ENCODE results near the gene SKOR1.

- TF ChIP-seq CTCF (IDR thresholded peaks at IDR 0.05; ENCODE audit: poor library complexity) (no peak), EZH2 (IDR thresholded peaks at IDR 0.05; ENCODE audit: borderline replicate concordance) (no peak)
These were observed 20.2 kb upstream of the SKOR1 start for GRCh38 chr15:67805008-67805665.
